Spleen (tissue), 11 donors: ENCODE results near the gene CDC7. TPM values are rescaled to one million over a fixed set of nuclear protein-coding genes. Genes with fewer than 3 reads are reported as not detected.

Source experiments
- DNase-seq: peaks from one replicate; pipeline ENCODE4 v3.0.0-alpha.2; 2020
- H3K27ac ChIP-seq, 8 donors: fragments of 200-600 bp; sonication (generic) in 7 of 8; 1 replicate in 4 of 8; 2 replicates in 4 of 8; pipeline versions ENCODE4 v1.5.0 to v1.8.0; 2016 to 2021; ENCODE audit warnings: inconsistent platforms in 4 of 8, mild to moderate bottlenecking in 4 of 8, moderate library complexity in 1 of 8
- H3K27me3 ChIP-seq, 7 donors: fragments of 200-600 bp; sonication (generic) in 6 of 7; replicated peaks in 1 of 7; 1 replicate in 4 of 7; 2 replicates in 3 of 7; pipeline versions ENCODE4 v1.5.0 to v1.8.0; 2016 to 2021; ENCODE audit warnings: inconsistent platforms in 3 of 7, mild to moderate bottlenecking in 1 of 7
- H3K36me3 ChIP-seq, 6 donors: fragments of 200-600 bp; sonication (generic) in 5 of 6; 1 replicate in 4 of 6; 2 replicates in 2 of 6; pipeline versions ENCODE4 v1.5.0 to v1.8.0; 2016 to 2021; ENCODE audit warnings: inconsistent platforms in 2 of 6
- H3K4me1 ChIP-seq, 6 donors: fragments of 200-600 bp; sonication (generic) in 5 of 6; 1 replicate in 3 of 6; 2 replicates in 3 of 6; pipeline versions ENCODE4 v1.5.0 to v1.8.0; 2016 to 2021; ENCODE audit warnings: inconsistent platforms in 3 of 6
- H3K4me3 ChIP-seq, 8 donors: fragments of 200-600 bp; sonication (generic) in 7 of 8; 1 replicate in 4 of 8; 2 replicates in 4 of 8; pipeline versions ENCODE4 v1.5.0 to v1.8.0; 2016 to 2021; ENCODE audit warnings: inconsistent platforms in 4 of 8, mild to moderate bottlenecking in 4 of 8, moderate library complexity in 2 of 8
- H3K9me3 ChIP-seq, 8 donors: fragments of 200-600 bp; sonication (generic) in 7 of 8; 1 replicate in 4 of 8; 2 replicates in 4 of 8; pipeline versions ENCODE4 v1.5.0 to v1.8.0; 2016 to 2021; ENCODE audit warnings: inconsistent platforms in 4 of 8
- CTCF ChIP-seq, 11 experiments: fragments of 200-600 bp in 7 of 11; fragments of 450-650 bp in 4 of 11; sonication (generic) in 4 of 11; IDR thresholded peaks in 8 of 11; conservative IDR thresholded peaks in 3 of 11; 1 replicate in 7 of 11; 2 replicates in 4 of 11; pipeline versions ENCODE4 v1.4.0 to v1.8.0; 2016 to 2021; ENCODE audit warnings: antibody characterized with exemption in 11 of 11, inconsistent platforms in 4 of 11, mild to moderate bottlenecking in 1 of 11
- POLR2A ChIP-seq, 3 donors: fragments of 450-650 bp; IDR thresholded peaks; one replicate each; pipeline ENCODE4 v1.5.1; 2017; ENCODE audit warnings: antibody characterized with exemption in 3 of 3, mild to moderate bottlenecking in 1 of 3
- POLR2AphosphoS5 ChIP-seq, 3 donors: sonication (generic); formaldehyde crosslinking; IDR thresholded peaks; one replicate each; pipeline ENCODE4 v1.5.1; 2017; ENCODE audit warnings: antibody characterized with exemption in 3 of 3
- WGBS, 5 donors: extraction: QIAGEN DNeasy Blood & Tissue Kit in 3 of 5; methylation state at CpG; one replicate each; pipeline versions ENCODE4 v1.1.5 to v1.1.7; 2013 to 2018; 5-methylcytosine and 5-hydroxymethylcytosine counted together
- intact Hi-C: fragments of 100-400 bp; cut with DNase I; formaldehyde crosslinking; loops from one replicate; pipeline ENCODE4 v1.15.0; 2023; ENCODE audit warnings: low total_unique reads
- polyA plus RNA-seq, 3 donors: library from polyadenylated mRNA; stranded (reverse); fragments of 200-250 nt; gene quantifications; one replicate each; pipeline ENCODE4 v1.2.1, GENCODE V29; 2013
- total RNA-seq, 7 donors: library from RNA; depleted of rRNA in 3 of 7; stranded (reverse); fragments of >200 nt in 3 of 7; fragmentation: NEBNext Ultra II Directional in 4 of 7; extraction: Animal tissue kit (Norgen Biotek cat#: 25700) in 4 of 7; gene quantifications; one replicate each; pipeline versions ENCODE4 v1.1.0 to v1.2.1, GENCODE V29; 2016 to 2021
- donor health status: healthy with polysubstance abuse.
- donor health status: DM: no; HTN: no; CAD: no; lungs with moderate emphysema.
- donor health status: DM: no; HTN: no; CAD: no.
- donor health status: Bipolar disorder and iron deficiency.
- donor health status: healthy.
- donor health status: DM: no; HTN: no; CAD: no.
- donor health status: DM: yes; HTN: yes; CAD: no.

Gene CDC7
- total and polyA plus RNA-seq, 10 donors: 3.8 to 25.3 (median 11.5) TPM

GRCh38 chr1:91557826-91558225 lies 57.2 kb downstream of the CDC7 start:
- WGBS, 5 donors: 0 to 96% (median 1%) methylated on average over 1 of the region's 1 CpG
- H3K4me1 ChIP-seq: peaks cover 16 to 64% (median 47%) of the 10 kb centered on the region in 6 donors
- H3K4me3 ChIP-seq: no peak overlapping the region
- TF ChIP-seq POLR2AphosphoS5 (IDR thresholded peaks at IDR 0.05) (no peak), CTCF (IDR thresholded peaks at IDR 0.05 in 8 of 11, conservative IDR thresholded peaks at IDR 0.05 in 3 of 11) (no peak), POLR2A (IDR thresholded peaks at IDR 0.05) (no peak)
- H3K9me3 ChIP-seq: no peaks in the 10 kb centered on the region
- peak overlapping the region in 1 of 8 donors; percentile 89 for H3K27ac ChIP-seq
- no peaks in the 10 kb centered on the region for H3K27me3 ChIP-seq
- intact Hi-C loops: no loop called here
- H3K36me3 ChIP-seq: no peaks in the 10 kb centered on the region
- no peak for DNase-seq

- intact Hi-C loops: no loop called here
- H3K27ac ChIP-seq: peak overlapping the region in 2 of 8 donors; percentile 36 to 57
- H3K36me3 ChIP-seq: no peaks in the 10 kb centered on the region
- TF ChIP-seq CTCF (IDR thresholded peaks at IDR 0.05 in 8 of 11, conservative IDR thresholded peaks at IDR 0.05 in 3 of 11) (no peak), POLR2A (IDR thresholded peaks at IDR 0.05) (no peak), POLR2AphosphoS5 (IDR thresholded peaks at IDR 0.05) (no peak)
- H3K9me3 ChIP-seq: no peaks in the 10 kb centered on the region
- no peaks in the 10 kb centered on the region for H3K27me3 ChIP-seq
- DNase-seq: no peak
- H3K4me3 ChIP-seq: no peak overlapping the region
- WGBS, 5 donors: 85 to 89% (median 89%) methylated on average over 8 of the region's 8 CpGs
- H3K4me1 ChIP-seq: peaks cover 16 to 51% (median 44%) of the 10 kb centered on the region in 6 donors
Measured at GRCh38 chr1:91559046-91559750, 58.5 kb downstream of the CDC7 start.

- Histone ChIP-seq H3K9me3 (no peaks in the 10 kb centered on the region), H3K27me3 (no peaks in the 10 kb centered on the region), H3K36me3 (no peaks in the 10 kb centered on the region), H3K4me3 (no peak overlapping the region), H3K4me1 (peaks cover 16 to 43% (median 37%) of the 10 kb centered on the region in 6 donors), H3K27ac (peak overlapping the region in 5 of 8 donors; percentile 10 to 57 (median 27))
- TF ChIP-seq CTCF (IDR thresholded peaks at IDR 0.05 in 8 of 11, conservative IDR thresholded peaks at IDR 0.05 in 3 of 11): no peak
- no peak for TF ChIP-seq POLR2A (IDR thresholded peaks at IDR 0.05)
- TF ChIP-seq POLR2AphosphoS5 (IDR thresholded peaks at IDR 0.05): no peak
- WGBS, 5 donors: 43 to 64% (median 51%) methylated on average over 4 of the region's 4 CpGs
- intact Hi-C loops: no loop called here
- DNase-seq: no peak
Measured at GRCh38 chr1:91559838-91560565, 59.4 kb downstream of the CDC7 start.
